IPS-18a (cell line): ENCODE data around the gene UGT1A10.

Source experiments
- H3K27ac ChIP-seq: one replicate; pipeline ENCODE4 v1.5.1; 2013; ENCODE audit warnings: low read length
- H3K27me3 ChIP-seq: one replicate; pipeline ENCODE4 v1.6.1; 2013; ENCODE audit warnings: mild to moderate bottlenecking, low read length; ENCODE audit not compliant: control insufficient read depth, insufficient read depth
- H3K36me3 ChIP-seq: one replicate; pipeline ENCODE4 v1.6.1; 2013; ENCODE audit warnings: low read depth, low read length; ENCODE audit not compliant: control insufficient read depth
- H3K4me1 ChIP-seq: one replicate; pipeline ENCODE4 v1.6.1; 2013; ENCODE audit warnings: low read depth, low read length; ENCODE audit not compliant: control insufficient read depth
- H3K4me3 ChIP-seq: one replicate; pipeline ENCODE4 v1.5.1; 2013; ENCODE audit warnings: low read length
- H3K9ac ChIP-seq: one replicate; pipeline ENCODE4 v1.6.1; 2013; ENCODE audit warnings: mild to moderate bottlenecking, low read length, moderate library complexity
- H3K9me3 ChIP-seq: one replicate; pipeline ENCODE4 v1.6.1; 2013; ENCODE audit warnings: low read depth, low read length; ENCODE audit not compliant: control insufficient read depth

UGT1A10 gene

DNA sequence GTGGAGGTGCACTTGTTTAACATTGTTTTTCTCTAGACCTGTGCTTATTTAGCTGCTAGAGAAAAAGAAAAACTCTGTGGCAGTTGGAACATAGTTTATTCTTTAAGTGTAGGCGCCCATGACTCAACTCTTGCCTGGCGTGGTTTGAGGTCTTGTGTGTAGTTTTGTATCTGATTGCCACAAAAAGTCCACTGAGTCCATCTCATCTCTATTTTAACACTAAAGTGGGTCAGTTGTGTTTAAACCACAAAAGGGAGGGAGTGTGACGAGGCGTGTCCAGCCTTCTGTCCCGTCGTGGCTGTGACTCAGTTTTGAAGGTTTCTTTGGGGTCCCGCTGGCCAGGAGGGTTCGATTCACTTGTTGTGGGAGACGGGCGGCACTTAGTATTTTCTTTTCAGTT, 20.2 kb downstream of the UGT1A10 start:
- H3K9ac ChIP-seq, result no peak overlapping the region
- H3K4me1 ChIP-seq, result no peaks in the 10 kb centered on the region
- H3K27ac ChIP-seq, result no peak overlapping the region
- no peaks in the 10 kb centered on the region for H3K36me3 ChIP-seq
- H3K9me3 ChIP-seq, result no peaks in the 10 kb centered on the region
- no peaks in the 10 kb centered on the region for H3K27me3 ChIP-seq
- H3K4me3 ChIP-seq, result no peak overlapping the region

DNA sequence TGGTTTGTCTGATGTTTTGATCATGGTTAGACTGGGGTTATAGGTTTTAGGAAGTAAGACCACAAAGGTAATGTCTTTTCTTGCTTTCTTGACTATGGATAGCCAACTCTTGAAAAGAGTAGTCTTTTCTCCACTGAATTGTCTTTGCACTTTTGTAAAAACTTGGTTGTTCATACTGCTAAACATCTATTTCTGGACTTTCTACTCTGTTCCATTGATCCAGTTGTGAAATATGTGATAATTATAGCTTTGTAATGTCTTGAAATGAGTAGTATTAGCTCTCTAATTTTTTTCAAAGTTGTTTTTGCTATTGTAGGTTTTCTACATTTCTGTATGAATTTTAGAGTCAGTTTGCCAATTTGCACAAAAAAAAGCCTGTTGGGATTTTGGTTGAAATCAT, 22.4 kb downstream of the UGT1A10 start:
- no peaks in the 10 kb centered on the region for H3K9me3 ChIP-seq
- H3K27me3 ChIP-seq, result no peaks in the 10 kb centered on the region
- no peak overlapping the region for H3K4me3 ChIP-seq
- H3K36me3 ChIP-seq, result no peaks in the 10 kb centered on the region
- H3K9ac ChIP-seq, result no peak overlapping the region
- no peaks in the 10 kb centered on the region for H3K4me1 ChIP-seq
- no peak overlapping the region for H3K27ac ChIP-seq

DNA sequence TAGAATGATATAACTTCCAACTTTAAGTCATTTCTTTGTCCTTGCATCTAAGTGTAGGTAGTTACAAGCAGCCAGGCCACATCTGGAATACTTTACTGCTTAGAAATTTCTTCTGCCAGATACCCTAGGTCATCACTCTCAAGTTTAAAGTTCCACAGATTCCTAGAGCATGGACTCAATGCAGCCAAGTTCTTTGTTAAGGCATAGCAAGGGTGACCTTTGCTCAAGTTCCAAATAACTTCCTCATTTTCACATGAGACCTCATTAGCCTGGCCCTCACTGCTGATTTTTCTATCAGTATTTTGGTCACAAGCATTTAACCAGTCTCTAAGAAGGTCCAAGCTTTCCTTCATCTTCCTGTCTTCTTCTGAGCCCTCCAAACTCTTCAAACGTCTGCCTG, 27.7 kb downstream of the UGT1A10 start:
- H3K4me1 ChIP-seq, result no peaks in the 10 kb centered on the region
- no peaks in the 10 kb centered on the region for H3K27me3 ChIP-seq
- no peaks in the 10 kb centered on the region for H3K9me3 ChIP-seq
- no peaks in the 10 kb centered on the region for H3K36me3 ChIP-seq
- H3K27ac ChIP-seq, result no peak overlapping the region
- H3K9ac ChIP-seq, result no peak overlapping the region
- no peak overlapping the region for H3K4me3 ChIP-seq

DNA sequence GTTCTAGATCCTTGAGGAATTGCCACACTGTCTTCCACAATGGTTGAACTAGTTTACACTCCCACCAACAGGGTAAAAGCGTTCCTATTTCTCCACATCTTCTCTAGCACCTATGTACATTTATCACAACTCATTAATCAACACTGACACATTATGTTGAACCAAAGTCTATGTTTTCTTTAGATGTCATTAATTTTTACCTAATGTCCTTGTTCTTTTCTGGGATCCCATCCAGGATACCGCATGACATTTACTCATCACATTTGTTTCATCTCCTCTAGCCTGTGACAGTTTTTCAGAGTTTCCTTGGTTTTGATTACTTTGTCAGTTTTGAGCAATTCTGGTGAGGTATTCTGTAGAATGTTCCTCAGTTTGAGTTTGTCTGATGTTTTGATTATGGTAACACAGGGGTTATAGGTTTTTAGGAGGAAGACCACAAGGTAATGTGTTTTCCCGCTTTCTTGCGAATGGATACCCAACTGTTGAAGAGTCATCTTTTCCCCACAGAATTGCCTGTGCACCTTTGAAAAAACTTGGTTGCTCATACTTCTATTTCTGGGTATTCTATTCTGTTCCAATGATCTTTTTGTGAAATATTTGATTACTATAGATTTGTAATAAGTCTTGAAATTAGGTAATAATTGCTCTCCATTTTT, 32.5 kb downstream of the UGT1A10 start:
- no peak overlapping the region for H3K27ac ChIP-seq
- H3K9ac ChIP-seq, result no peak overlapping the region
- no peaks in the 10 kb centered on the region for H3K4me1 ChIP-seq
- no peaks in the 10 kb centered on the region for H3K36me3 ChIP-seq
- H3K4me3 ChIP-seq, result no peak overlapping the region
- no peaks in the 10 kb centered on the region for H3K27me3 ChIP-seq
- no peaks in the 10 kb centered on the region for H3K9me3 ChIP-seq

DNA sequence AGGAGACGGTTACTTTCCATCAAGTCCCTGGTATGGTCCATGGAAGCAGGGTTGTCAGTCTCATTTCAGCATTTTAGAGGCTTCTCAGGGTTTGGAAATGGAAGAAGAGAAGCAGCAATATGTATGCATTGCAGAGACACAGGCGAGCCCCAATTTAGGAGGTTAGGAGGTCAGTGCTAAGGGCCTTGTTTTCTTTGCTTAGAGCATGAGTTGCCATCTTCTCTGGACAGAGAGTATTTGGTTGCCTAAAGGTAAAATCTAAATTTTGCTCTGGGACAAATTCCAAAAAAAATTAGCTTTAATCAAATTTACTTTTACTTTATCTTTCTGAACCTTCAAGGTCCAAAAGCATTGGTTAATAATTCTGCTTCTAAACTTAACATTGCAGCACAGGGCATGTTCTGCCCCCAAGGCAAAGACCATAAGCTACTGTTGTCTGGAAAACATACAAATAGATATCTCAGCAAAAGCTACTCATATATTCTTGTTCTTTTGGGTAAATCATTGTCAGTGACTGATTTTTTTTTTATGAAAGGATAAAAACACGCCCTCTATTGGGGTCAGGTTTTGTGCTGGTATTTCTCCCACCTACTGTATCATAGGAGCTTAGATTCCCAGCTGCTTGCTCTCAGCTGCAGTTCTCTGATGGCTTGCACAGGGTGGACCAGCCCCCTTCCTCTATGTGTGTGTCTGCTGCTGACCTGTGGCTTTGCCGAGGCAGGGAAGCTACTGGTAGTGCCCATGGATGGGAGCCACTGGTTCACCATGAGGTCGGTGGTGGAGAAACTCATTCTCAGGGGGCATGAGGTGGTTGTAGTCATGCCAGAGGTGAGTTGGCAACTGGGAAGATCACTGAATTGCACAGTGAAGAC, 35.3 kb downstream of the UGT1A10 start, which contains the start of gene UGT1A9:
TSS of gene UGT1A9 (plus strand) at position 609 of the 872 bp plus-strand sequence. CDS start at position 646, 37 bp downstream.
- H3K9me3 ChIP-seq, result no peaks in the 10 kb centered on the region
- H3K36me3 ChIP-seq, result no peaks in the 10 kb centered on the region
- no peak within 1 kb of the TSS for H3K27ac ChIP-seq
- no peak within 1 kb of the TSS for H3K4me3 ChIP-seq
- H3K27me3 ChIP-seq, result no peaks in the 10 kb centered on the region
- no peak within 1 kb of the TSS for H3K9ac ChIP-seq
- H3K4me1 ChIP-seq, result peaks cover 4% of the 10 kb centered on the region

- no peaks in the 10 kb centered on the region for H3K36me3 ChIP-seq
These were observed 36.6 kb downstream of the UGT1A10 start for GRCh38 chr2:233672886-233673285.

GRCh38 chr2:233673896-233674295, 37.6 kb downstream of the UGT1A10 start:
- Histone ChIP-seq H3K27ac (no peak overlapping the region), H3K4me3 (no peak overlapping the region), H3K36me3 (no peaks in the 10 kb centered on the region), H3K4me1 (peaks cover 4% of the 10 kb centered on the region), H3K9ac (no peak overlapping the region), H3K27me3 (no peaks in the 10 kb centered on the region), H3K9me3 (no peaks in the 10 kb centered on the region)

More at GRCh38 chr2:233672886-233673285, 36.6 kb downstream of the UGT1A10 start:
- H3K9me3 ChIP-seq, result no peaks in the 10 kb centered on the region
- H3K27me3 ChIP-seq, result no peaks in the 10 kb centered on the region
- H3K4me1 ChIP-seq, result peaks cover 4% of the 10 kb centered on the region
- no peak overlapping the region for H3K27ac ChIP-seq
- no peak overlapping the region for H3K9ac ChIP-seq
- H3K4me3 ChIP-seq, result no peak overlapping the region

- Histone ChIP-seq H3K9ac (no peak overlapping the region), H3K27me3 (no peaks in the 10 kb centered on the region), H3K27ac (no peak overlapping the region), H3K9me3 (no peaks in the 10 kb centered on the region), H3K4me1 (peaks cover 4% of the 10 kb centered on the region), H3K36me3 (no peaks in the 10 kb centered on the region), H3K4me3 (no peak overlapping the region)
These were observed 38.1 kb downstream of the UGT1A10 start for GRCh38 chr2:233674314-233674713.

GRCh38 chr2:233674995-233675394, 38.7 kb downstream of the UGT1A10 start:
- H3K27me3 ChIP-seq, result no peaks in the 10 kb centered on the region
- no peak overlapping the region for H3K27ac ChIP-seq
- H3K4me3 ChIP-seq, result no peak overlapping the region

GRCh38 chr2:233676046-233676445, 39.8 kb downstream of the UGT1A10 start:
- H3K9ac ChIP-seq, result no peak overlapping the region
- no peaks in the 10 kb centered on the region for H3K9me3 ChIP-seq
- no peaks in the 10 kb centered on the region for H3K27me3 ChIP-seq

More at GRCh38 chr2:233674995-233675394, 38.7 kb downstream of the UGT1A10 start:
- H3K9me3 ChIP-seq, result no peaks in the 10 kb centered on the region
- H3K36me3 ChIP-seq, result no peaks in the 10 kb centered on the region
- no peak overlapping the region for H3K9ac ChIP-seq
- H3K4me1 ChIP-seq, result peaks cover 4% of the 10 kb centered on the region

DNA sequence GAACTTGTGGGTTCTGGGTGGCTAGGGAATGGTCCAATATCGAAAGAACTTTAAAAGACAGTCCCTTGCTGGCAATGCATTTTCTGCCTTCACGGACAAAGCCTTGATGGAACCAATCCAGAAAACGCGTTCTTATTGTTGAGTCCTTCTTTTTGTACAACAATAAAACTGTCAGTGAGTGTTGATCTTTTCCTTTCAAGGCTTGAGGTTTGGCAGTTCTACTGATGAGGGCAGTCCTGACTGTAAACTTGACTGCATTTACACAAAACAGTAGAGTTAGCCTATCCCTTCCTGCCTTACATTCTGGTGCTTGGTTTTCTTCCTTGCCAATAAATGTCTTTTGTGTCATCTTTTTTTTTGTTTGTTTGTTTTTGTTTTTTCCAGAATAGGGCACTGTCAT, 42.9 kb downstream of the UGT1A10 start:
- no peaks in the 10 kb centered on the region for H3K36me3 ChIP-seq
- H3K4me1 ChIP-seq, result peaks cover 4% of the 10 kb centered on the region
- H3K27me3 ChIP-seq, result no peaks in the 10 kb centered on the region
- no peak overlapping the region for H3K4me3 ChIP-seq
- H3K27ac ChIP-seq, result no peak overlapping the region
- H3K9me3 ChIP-seq, result no peaks in the 10 kb centered on the region
- H3K9ac ChIP-seq, result no peak overlapping the region

More at GRCh38 chr2:233676046-233676445, 39.8 kb downstream of the UGT1A10 start:
- Histone ChIP-seq H3K27ac (no peak overlapping the region), H3K4me3 (no peak overlapping the region), H3K36me3 (no peaks in the 10 kb centered on the region), H3K4me1 (peaks cover 4% of the 10 kb centered on the region)
